Mesothelial cell of epicardium (in vitro differentiated cells): ENCODE measurements around the gene CAV1. TPM values are rescaled to one million over a fixed set of nuclear protein-coding genes. Genes with fewer than 3 reads are reported as not detected.

ENCODE experiments used
- DNase-seq, 2 experiments: peaks; one replicate each; pipeline ENCODE4 v3.0.0; 2021; ENCODE audit warnings: low spot score in 2 of 2; ENCODE audit not compliant: unreplicated experiment in 2 of 2
- H3K27ac Mint-ChIP-seq: 2 replicates; pipeline ENCODE4 v1.8.0; 2021; ENCODE audit warnings: mixed read lengths
- H3K27me3 Mint-ChIP-seq: 2 replicates; pipeline ENCODE4 v1.8.0; 2021; ENCODE audit warnings: low read depth, mixed read lengths
- H3K36me3 Mint-ChIP-seq: 2 replicates; pipeline ENCODE4 v1.8.0; 2021; ENCODE audit warnings: mixed read lengths
- H3K4me1 Mint-ChIP-seq: 2 replicates; pipeline ENCODE4 v1.8.0; 2021; ENCODE audit warnings: mixed read lengths
- H3K4me3 Mint-ChIP-seq: 2 replicates; pipeline ENCODE4 v1.8.0; 2021; ENCODE audit warnings: mild to moderate bottlenecking, moderate library complexity, mixed read lengths
- H3K9me3 Mint-ChIP-seq: 2 replicates; pipeline ENCODE4 v1.8.0; 2021; ENCODE audit warnings: mixed read lengths
- CTCF ChIP-seq: fragments of 200-600 bp; sonication (generic); IDR thresholded peaks from one replicate; pipeline ENCODE4 v1.5.0; 2021; ENCODE audit warnings: antibody characterized with exemption; ENCODE audit not compliant: unreplicated experiment
- total RNA-seq: library from RNA; stranded (reverse); gene quantifications from 3 replicates; pipeline ENCODE4 v1.2.1, GENCODE V29; 2021

Gene CAV1
- total RNA-seq, 1 donor from 2014 or later, result 2.7 TPM

GRCh38 chr7:116505823-116506222 is 19.0 kb upstream of the CAV1 start:
- Mint-ChIP-seq H3K27ac (no peak overlapping the region), H3K27me3 (no peaks in the 10 kb centered on the region), H3K4me3 (no peak overlapping the region), H3K36me3 (peaks cover 6% of the 10 kb centered on the region), H3K9me3 (no peaks in the 10 kb centered on the region), H3K4me1 (peaks cover 13% of the 10 kb centered on the region)
- no peak for TF ChIP-seq CTCF
- DNase-seq, result no peak

GRCh38 chr7:116509982-116510579 is 14.8 kb upstream of the CAV1 start:
- H3K27me3 Mint-ChIP-seq, result no peaks in the 10 kb centered on the region
- peaks cover 22% of the 10 kb centered on the region for H3K4me1 Mint-ChIP-seq
- TF ChIP-seq CTCF, result no peak
- DNase-seq, result no peak
- no peak overlapping the region for H3K27ac Mint-ChIP-seq
- peaks cover 6% of the 10 kb centered on the region for H3K36me3 Mint-ChIP-seq
- no peak overlapping the region for H3K4me3 Mint-ChIP-seq
- no peaks in the 10 kb centered on the region for H3K9me3 Mint-ChIP-seq

- no peak for TF ChIP-seq CTCF
- no peak for DNase-seq
- H3K4me3 Mint-ChIP-seq, result no peak overlapping the region
- no peak overlapping the region for H3K27ac Mint-ChIP-seq
- no peaks in the 10 kb centered on the region for H3K27me3 Mint-ChIP-seq
- H3K9me3 Mint-ChIP-seq, result no peaks in the 10 kb centered on the region
- H3K36me3 Mint-ChIP-seq, result peaks cover 2% of the 10 kb centered on the region
- peaks cover 22% of the 10 kb centered on the region for H3K4me1 Mint-ChIP-seq
Measured at GRCh38 chr7:116510795-116511194, 14.0 kb upstream of the CAV1 start.

- H3K4me3 Mint-ChIP-seq, result peak overlapping the region; percentile 3
- no peaks in the 10 kb centered on the region for H3K27me3 Mint-ChIP-seq
- peaks cover 22% of the 10 kb centered on the region for H3K4me1 Mint-ChIP-seq
- no peaks in the 10 kb centered on the region for H3K36me3 Mint-ChIP-seq
- no peak for DNase-seq
- peak overlapping the region; percentile 26 for H3K27ac Mint-ChIP-seq
- no peaks in the 10 kb centered on the region for H3K9me3 Mint-ChIP-seq
- TF ChIP-seq CTCF, result no peak
Measured at GRCh38 chr7:116511552-116512519, 13.0 kb upstream of the CAV1 start.

- Mint-ChIP-seq H3K4me1 (peaks cover 22% of the 10 kb centered on the region), H3K36me3 (no peaks in the 10 kb centered on the region), H3K9me3 (no peaks in the 10 kb centered on the region), H3K4me3 (no peak overlapping the region), H3K27ac (no peak overlapping the region), H3K27me3 (no peaks in the 10 kb centered on the region)
- TF ChIP-seq CTCF, result no peak
- DNase-seq, result no peak
Measured at GRCh38 chr7:116512520-116513188, 12.2 kb upstream of the CAV1 start.
